Keratinocyte (primary cell): ENCODE data around the gene VCL. TPM values are rescaled to one million over a fixed set of nuclear protein-coding genes. Genes with fewer than 3 reads are reported as not detected.
A peak's percentile ranks its signal among the peaks of the same experiment; 100 is the strongest.

Source experiments
- DNase-seq: peaks from one replicate; pipeline ENCODE4 v3.0.0-alpha.2; 2011; ENCODE audit warnings: low read depth, missing footprints, low spot score
- FAIRE-seq: peaks from 2 replicates; lab custom pipeline; 2011; peaks lifted over from hg19 to GRCh38; lab: Jason Lieb, UNC
- H2AFZ ChIP-seq: 2 replicates; pipeline ENCODE4 v1.6.0; 2012; ENCODE audit warnings: low read length, control low read depth, inconsistent platforms; ENCODE audit not compliant: control insufficient read depth
- H3K27ac ChIP-seq: 2 replicates; pipeline ENCODE4 v1.5.1; 2011; ENCODE audit warnings: low read length; ENCODE audit not compliant: control insufficient read depth, insufficient read depth
- H3K27me3 ChIP-seq: 3 replicates; pipeline ENCODE4 v1.6.0; 2011; ENCODE audit warnings: low read length; ENCODE audit not compliant: control insufficient read depth, insufficient read depth; ENCODE audit errors: extremely low read depth
- H3K36me3 ChIP-seq, 2 experiments: 2 replicates in 1 of 2; 3 replicates in 1 of 2; pipeline ENCODE4 v1.5.1; 2011; ENCODE audit warnings: low read length in 2 of 2, mild to moderate bottlenecking in 1 of 2; ENCODE audit not compliant: control insufficient read depth in 2 of 2, insufficient read depth in 2 of 2; ENCODE audit errors: extremely low read depth in 1 of 2
- H3K4me1 ChIP-seq: 3 replicates; pipeline ENCODE4 v1.5.1; 2011; ENCODE audit warnings: low read length; ENCODE audit not compliant: control insufficient read depth, insufficient read depth; ENCODE audit errors: extremely low read depth
- H3K4me2 ChIP-seq: 3 replicates; pipeline ENCODE4 v1.6.0; 2011; ENCODE audit warnings: low read depth, low read length; ENCODE audit not compliant: control insufficient read depth, insufficient read depth; ENCODE audit errors: extremely low read depth
- H3K4me3 ChIP-seq, 3 experiments: fragments of 200-600 bp in 1 of 3; sonication (generic) in 1 of 3; 2 replicates in 2 of 3; 3 replicates in 1 of 3; pipeline ENCODE4 v1.5.1; 2011 to 2016; ENCODE audit warnings: low read length in 3 of 3, mild to moderate bottlenecking in 3 of 3, control low read depth in 2 of 3, inconsistent platforms in 1 of 3, low read depth in 1 of 3, mixed read lengths in 1 of 3, mixed run types in 1 of 3, moderate library complexity in 1 of 3; ENCODE audit not compliant: control insufficient read depth in 2 of 3, insufficient read depth in 2 of 3; ENCODE audit errors: extremely low read depth in 1 of 3
- H3K79me2 ChIP-seq: 2 replicates; pipeline ENCODE4 v1.6.0; 2012; ENCODE audit warnings: low read length; ENCODE audit not compliant: control insufficient read depth, insufficient read depth
- H3K9ac ChIP-seq: 3 replicates; pipeline ENCODE4 v1.6.0; 2011; ENCODE audit warnings: low read length; ENCODE audit not compliant: control insufficient read depth, insufficient read depth; ENCODE audit errors: extremely low read depth
- H3K9me1 ChIP-seq: 3 replicates; pipeline ENCODE4 v1.6.0; 2011; ENCODE audit warnings: low read length; ENCODE audit not compliant: control insufficient read depth, insufficient read depth; ENCODE audit errors: extremely low read depth
- H3K9me3 ChIP-seq: 2 replicates; pipeline ENCODE4 v1.5.1; 2012; ENCODE audit warnings: low read depth, low read length; ENCODE audit not compliant: control insufficient read depth
- H4K20me1 ChIP-seq: 3 replicates; pipeline ENCODE4 v1.6.0; 2011; ENCODE audit warnings: low read length; ENCODE audit not compliant: control insufficient read depth, insufficient read depth; ENCODE audit errors: extremely low read depth
- EZH2 ChIP-seq: IDR thresholded peaks from one replicate; pipeline ENCODE4 v1.6.1; 2012; ENCODE audit warnings: inconsistent platforms, mild to moderate bottlenecking, low read length, moderate library complexity
- dilution Hi-C: fragments of 300-500 bp; cut with MboI; formaldehyde crosslinking; loops from one replicate; pipeline ENCODE4 v1.7.0; 2020; ENCODE audit warnings: low sequenced_read_pairs; ENCODE audit not compliant: extremely low pct_ligation_motif_present
- polyA minus RNA-seq, 3 experiments: library from RNA; depleted of rRNA, polyadenylated mRNA; stranded (reverse); fragments of >200 nt; gene quantifications; 1 replicate in 1 of 3; 2 replicates in 1 of 3; 3 replicates in 1 of 3; pipeline ENCODE4 v1.2.3, GENCODE V29; 2011
- polyA plus RNA-seq, 5 experiments: library from polyadenylated mRNA; depleted of rRNA in 3 of 5; stranded (reverse) in 3 of 5; stranded (forward) in 1 of 5; unstranded in 1 of 5; fragments of >200 nt; gene quantifications; 1 replicate in 1 of 5; 2 replicates in 3 of 5; 3 replicates in 1 of 5; pipeline versions ENCODE4 v1.2.1 to v1.2.3, GENCODE V29; 2011 to 2012; ENCODE audit warnings: missing spikeins in 2 of 5, low read depth in 1 of 5, low replicate concordance in 1 of 5
- TF ChIP-seq, protein P1 (sequence below), 3 experiments: IDR thresholded peaks in 1 of 3; conservative IDR thresholded peaks in 1 of 3; optimal IDR thresholded peaks in 1 of 3; 2 replicates in 2 of 3; 3 replicates in 1 of 3; pipeline versions ENCODE3 to v1.5.1; 2011; ENCODE audit warnings: low read length in 3 of 3, mild to moderate bottlenecking in 3 of 3, moderate library complexity in 2 of 3, control low read depth in 1 of 3, inconsistent platforms in 1 of 3; ENCODE audit not compliant: insufficient read depth in 2 of 3; ENCODE audit errors: extremely low read depth in 1 of 3

VCL gene
- polyA plus RNA-seq (92.1 to 106 TPM (median 102 TPM) in 3 replicates), polyA minus RNA-seq (77.4 to 161 TPM (median 129 TPM) in 3 replicates)
- 27.2 TPM for polyA plus RNA-seq (2011; ENCODE audit: low read depth)
- 31.6 and 47.9 TPM in 2 replicates for polyA plus RNA-seq (2011; cell fraction: cytosol; rRNA removed)
- 238 and 259 TPM in 2 replicates for polyA plus RNA-seq (2011; cell fraction: nucleus; rRNA removed)
- polyA plus RNA-seq (2012; ENCODE audit: low replicate concordance), result 19.1 and 101 TPM in 2 replicates
- 78.3 TPM for polyA minus RNA-seq (2011; cell fraction: cytosol; rRNA and poly(A)+ RNA removed)
- 257 and 336 TPM in 2 replicates for polyA minus RNA-seq (2011; cell fraction: nucleus; rRNA and poly(A)+ RNA removed)

DNA sequence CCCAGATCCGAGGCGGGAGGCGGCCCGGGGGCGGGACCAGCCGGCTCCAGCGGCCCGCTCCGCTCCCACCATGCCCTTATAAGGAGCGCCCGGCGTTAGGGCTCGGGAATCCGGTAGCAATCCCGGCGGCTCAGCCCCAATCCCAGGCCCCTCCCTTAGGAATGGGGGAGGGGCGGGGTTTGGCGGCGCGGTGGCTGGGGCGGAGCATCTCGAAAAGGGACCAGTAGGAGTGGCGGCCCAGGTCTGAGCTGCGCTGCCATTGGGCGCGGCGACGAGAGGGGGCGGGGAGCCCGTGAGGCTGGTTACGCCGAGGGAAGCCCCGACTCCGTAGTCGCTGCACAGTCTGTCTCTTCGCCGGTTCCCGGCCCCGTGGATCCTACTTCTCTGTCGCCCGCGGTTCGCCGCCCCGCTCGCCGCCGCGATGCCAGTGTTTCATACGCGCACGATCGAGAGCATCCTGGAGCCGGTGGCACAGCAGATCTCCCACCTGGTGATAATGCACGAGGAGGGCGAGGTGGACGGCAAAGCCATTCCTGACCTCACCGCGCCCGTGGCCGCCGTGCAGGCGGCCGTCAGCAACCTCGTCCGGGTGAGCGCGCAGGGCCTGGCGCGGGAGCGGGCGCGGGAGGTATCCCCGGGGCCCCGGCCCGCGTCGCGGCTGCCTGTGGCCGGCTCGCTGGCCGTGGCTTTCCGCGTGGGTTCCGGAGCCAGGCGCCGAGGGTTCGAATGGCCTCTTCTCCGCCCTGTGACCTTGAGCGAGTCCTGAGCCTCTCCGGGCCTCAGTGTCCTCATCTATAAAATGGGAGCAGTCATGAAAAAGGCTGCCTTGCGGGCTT lies at the start of gene VCL:
Gene VCL (plus strand): TSS at position 330 of the 836 bp plus-strand sequence. CDS start 92 bp downstream, at position 422.
- FAIRE-seq (no peak), DNase-seq (peak; percentile 76)
- dilution Hi-C loops, result no loop called here
- H3K27me3 ChIP-seq, result no peaks in the 10 kb centered on the region
- peak within 1 kb of the TSS; percentile 91 for H3K4me2 ChIP-seq
- H3K4me1 ChIP-seq, result peaks cover 21% of the 10 kb centered on the region
- no peaks in the 10 kb centered on the region for H3K9me3 ChIP-seq
- H3K4me3 ChIP-seq, result peak within 1 kb of the TSS; percentile 62 to 92 (median 83)
- peak within 1 kb of the TSS; percentile 83 for H3K27ac ChIP-seq
- H3K9ac ChIP-seq, result peak within 1 kb of the TSS; percentile 89
- H4K20me1 ChIP-seq, result no peaks in the 10 kb centered on the region
- peaks cover 48% of the 10 kb centered on the region for H3K79me2 ChIP-seq
- TF ChIP-seq EZH2, result no peak
- TF ChIP-seq, protein P1, sequence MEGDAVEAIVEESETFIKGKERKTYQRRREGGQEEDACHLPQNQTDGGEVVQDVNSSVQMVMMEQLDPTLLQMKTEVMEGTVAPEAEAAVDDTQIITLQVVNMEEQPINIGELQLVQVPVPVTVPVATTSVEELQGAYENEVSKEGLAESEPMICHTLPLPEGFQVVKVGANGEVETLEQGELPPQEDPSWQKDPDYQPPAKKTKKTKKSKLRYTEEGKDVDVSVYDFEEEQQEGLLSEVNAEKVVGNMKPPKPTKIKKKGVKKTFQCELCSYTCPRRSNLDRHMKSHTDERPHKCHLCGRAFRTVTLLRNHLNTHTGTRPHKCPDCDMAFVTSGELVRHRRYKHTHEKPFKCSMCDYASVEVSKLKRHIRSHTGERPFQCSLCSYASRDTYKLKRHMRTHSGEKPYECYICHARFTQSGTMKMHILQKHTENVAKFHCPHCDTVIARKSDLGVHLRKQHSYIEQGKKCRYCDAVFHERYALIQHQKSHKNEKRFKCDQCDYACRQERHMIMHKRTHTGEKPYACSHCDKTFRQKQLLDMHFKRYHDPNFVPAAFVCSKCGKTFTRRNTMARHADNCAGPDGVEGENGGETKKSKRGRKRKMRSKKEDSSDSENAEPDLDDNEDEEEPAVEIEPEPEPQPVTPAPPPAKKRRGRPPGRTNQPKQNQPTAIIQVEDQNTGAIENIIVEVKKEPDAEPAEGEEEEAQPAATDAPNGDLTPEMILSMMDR (optimal IDR thresholded peaks at IDR 0.05 in 1 of 3, IDR thresholded peaks at IDR 0.05 in 1 of 3, conservative IDR thresholded peaks at IDR 0.05 in 1 of 3; ENCODE audit: extremely low read depth in 1 of 3, insufficient read depth in 2 of 3, low read length in 3 of 3), result no peak
- H3K9me1 ChIP-seq, result no peaks in the 10 kb centered on the region
- peak within 1 kb of the TSS; percentile 96 for H2AFZ ChIP-seq
- H3K36me3 ChIP-seq, result peaks cover 1 to 5% of the 10 kb centered on the region in 2 experiments

DNA sequence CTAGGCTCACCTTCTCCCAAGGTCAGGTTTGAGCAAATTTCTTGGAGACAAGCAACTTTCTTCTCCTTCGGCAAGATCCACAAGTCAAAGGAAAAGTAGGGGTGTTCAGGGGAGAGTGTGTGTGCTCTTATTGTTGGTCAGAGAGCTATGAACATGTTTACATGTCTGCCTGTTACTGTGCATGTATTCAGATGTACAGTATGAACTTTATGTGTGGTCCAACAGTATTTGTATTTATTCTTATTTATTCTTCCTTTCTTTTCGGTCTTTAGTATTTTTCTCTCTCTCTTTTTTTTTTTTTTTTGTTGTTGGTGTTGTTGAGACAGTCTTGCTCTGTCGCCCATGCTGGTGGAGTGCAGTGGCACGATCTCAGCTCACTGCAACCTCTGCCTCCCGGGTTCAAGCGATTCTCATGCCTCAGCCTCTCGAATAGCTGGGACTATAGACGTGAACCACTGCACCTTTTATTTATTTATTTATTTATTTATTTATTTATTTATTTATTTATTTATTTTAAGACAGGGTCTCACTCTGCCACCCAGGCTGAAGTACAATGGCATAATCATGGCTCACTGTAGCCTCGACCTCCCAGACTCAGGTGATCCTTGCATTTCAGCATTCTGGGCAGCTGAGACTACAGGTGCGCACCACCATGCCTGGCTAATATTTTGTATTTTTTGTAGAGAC lies 48.8 kb upstream of the VCL start:
- H3K36me3 ChIP-seq, result no peaks in the 10 kb centered on the region
- H2AFZ ChIP-seq, result no peak overlapping the region
- no peaks in the 10 kb centered on the region for H3K9me3 ChIP-seq
- H3K4me2 ChIP-seq, result no peak overlapping the region
- no peaks in the 10 kb centered on the region for H3K27me3 ChIP-seq
- dilution Hi-C loops, result no loop called here
- H3K9me1 ChIP-seq, result no peaks in the 10 kb centered on the region
- H4K20me1 ChIP-seq, result no peaks in the 10 kb centered on the region
- TF ChIP-seq EZH2, result no peak
- TF ChIP-seq, protein P1 (optimal IDR thresholded peaks at IDR 0.05 in 1 of 3, IDR thresholded peaks at IDR 0.05 in 1 of 3, conservative IDR thresholded peaks at IDR 0.05 in 1 of 3; ENCODE audit: extremely low read depth in 1 of 3, insufficient read depth in 2 of 3, low read length in 3 of 3), result no peak
- no peak for DNase-seq
- H3K9ac ChIP-seq, result no peak overlapping the region
- no peak overlapping the region for H3K27ac ChIP-seq
- H3K4me1 ChIP-seq, result no peaks in the 10 kb centered on the region
- FAIRE-seq, result no peak
- H3K79me2 ChIP-seq, result no peaks in the 10 kb centered on the region
- no peak overlapping the region for H3K4me3 ChIP-seq
